ENCODE data around the gene GSK3A. TPM values are rescaled to one million over a fixed set of nuclear protein-coding genes. Genes with fewer than 3 reads are reported as not detected.

Gene GSK3A
- total and polyA plus RNA-seq, 7 donors: 48.7 to 117 (median 64.8) TPM

GRCh38 chr19:42273407-42274064 lies 31.1 kb upstream of the GSK3A start:
- 91 to 93% (median 91%) methylated on average over 37 to 43 of the region's 43 CpGs for WGBS, 3 donors
- no peaks in the 10 kb centered on the region for H3K27me3 ChIP-seq (ENCODE audit: insufficient read depth in 3 of 3, low read length in 2 of 3)
- H3K4me1 ChIP-seq: peaks cover 62% of the 10 kb centered on the region
- H3K36me3 ChIP-seq (ENCODE audit: insufficient read depth in 1 of 2, low read depth in 1 of 2): peaks cover 4 to 47% of the 10 kb centered on the region in 2 donors
- H3K9me3 ChIP-seq: no peaks in the 10 kb centered on the region
- no peak overlapping the region for H3K4me3 ChIP-seq
- no peak for DNase-seq
- peak overlapping the region; percentile 5 for H3K27ac ChIP-seq
- TF ChIP-seq CTCF (IDR thresholded peaks at IDR 0.05): no peak
- ATAC-seq: no peak
- intact Hi-C loops (cut with DNase I): no loop called here

DNA sequence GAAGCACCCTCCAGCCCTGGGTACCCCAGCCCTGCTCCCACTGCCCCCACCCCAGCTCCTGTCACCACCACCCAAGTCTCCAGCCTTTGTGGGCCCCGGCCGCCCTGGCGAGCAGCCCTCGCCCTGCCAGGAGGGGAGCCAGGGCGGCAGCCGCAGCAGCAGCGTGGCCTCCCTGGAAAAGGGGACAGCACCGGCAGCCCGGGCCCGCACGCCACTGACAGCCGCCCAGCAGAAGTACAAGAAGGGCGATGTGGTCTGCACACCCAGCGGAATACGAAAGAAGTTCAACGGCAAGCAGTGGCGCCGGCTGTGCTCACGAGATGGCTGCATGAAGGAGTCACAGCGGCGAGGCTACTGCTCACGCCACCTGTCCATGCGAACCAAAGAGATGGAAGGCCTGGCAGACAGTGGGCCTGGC lies 30.6 kb upstream of the GSK3A start:
- DNase-seq (peak in 1 of 2 donors; percentile 56), ATAC-seq (no peak)
- intact Hi-C loops (cut with DNase I): no loop called here
- Histone ChIP-seq H3K27ac (no peak overlapping the region), H3K27me3 (ENCODE audit: insufficient read depth in 3 of 3, low read length in 2 of 3) (no peaks in the 10 kb centered on the region), H3K4me1 (peaks cover 57% of the 10 kb centered on the region), H3K4me3 (no peak overlapping the region), H3K9me3 (no peaks in the 10 kb centered on the region), H3K36me3 (ENCODE audit: insufficient read depth in 1 of 2, low read depth in 1 of 2) (peaks cover 4 to 47% of the 10 kb centered on the region in 2 donors)
- WGBS, 3 donors: 93 to 95% (median 94%) methylated on average over 22 to 23 of the region's 23 CpGs
- TF ChIP-seq CTCF (IDR thresholded peaks at IDR 0.05): no peak

GRCh38 chr19:42272535-42272897 lies 30.1 kb upstream of the GSK3A start:
- ATAC-seq (no peak), DNase-seq (peak in 1 of 2 donors; percentile 54)
- 77 to 85% (median 85%) methylated on average over 8 to 9 of the region's 9 CpGs for WGBS, 3 donors
- H3K9me3 ChIP-seq: no peaks in the 10 kb centered on the region
- intact Hi-C loops (cut with DNase I): no loop called here
- peak overlapping the region; percentile 98 for H3K27ac ChIP-seq
- H3K36me3 ChIP-seq (ENCODE audit: insufficient read depth in 1 of 2, low read depth in 1 of 2): peaks cover 4 to 47% of the 10 kb centered on the region in 2 donors
- H3K4me1 ChIP-seq: peaks cover 57% of the 10 kb centered on the region
- H3K4me3 ChIP-seq: no peak overlapping the region
- H3K27me3 ChIP-seq (ENCODE audit: insufficient read depth in 3 of 3, low read length in 2 of 3): no peaks in the 10 kb centered on the region
- no peak for TF ChIP-seq CTCF (IDR thresholded peaks at IDR 0.05)

DNA sequence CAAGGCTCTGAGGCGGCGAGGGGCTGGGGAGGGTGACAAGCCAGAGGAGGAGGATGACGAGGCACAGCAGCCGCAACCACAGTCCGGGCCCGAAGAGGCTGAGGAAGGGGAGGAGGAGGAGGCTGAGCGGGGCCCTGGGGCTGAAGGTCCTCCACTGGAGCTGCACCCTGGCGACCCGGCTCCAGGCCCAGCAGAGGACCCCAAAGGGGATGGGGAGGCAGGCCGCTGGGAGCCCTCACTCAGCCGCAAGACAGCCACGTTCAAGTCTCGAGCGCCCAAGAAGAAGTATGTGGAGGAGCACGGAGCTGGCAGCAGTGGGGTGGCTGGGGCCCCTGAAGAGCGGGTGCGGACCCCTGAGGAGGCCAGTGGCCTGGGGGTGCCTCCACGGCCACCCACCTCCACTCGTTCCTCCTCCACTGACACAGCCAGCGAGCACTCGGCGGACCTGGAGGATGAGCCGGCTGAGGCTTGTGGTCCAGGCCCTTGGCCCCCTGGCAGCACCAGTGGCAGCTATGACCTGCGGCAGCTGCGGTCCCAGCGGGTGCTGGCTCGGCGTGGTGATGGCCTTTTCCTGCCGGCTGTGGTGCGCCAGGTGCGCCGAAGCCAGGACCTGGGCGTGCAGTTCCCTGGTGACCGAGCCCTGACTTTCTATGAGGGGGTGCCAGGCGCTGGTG lies 29.6 kb upstream of the GSK3A start:
- Histone ChIP-seq H3K4me3 (peak overlapping the region; percentile 81), H3K27ac (peak overlapping the region; percentile 98), H3K36me3 (ENCODE audit: insufficient read depth in 1 of 2, low read depth in 1 of 2) (peaks cover 4 to 47% of the 10 kb centered on the region in 2 donors), H3K4me1 (peaks cover 53% of the 10 kb centered on the region), H3K9me3 (no peaks in the 10 kb centered on the region), H3K27me3 (ENCODE audit: insufficient read depth in 3 of 3, low read length in 2 of 3) (no peaks in the 10 kb centered on the region)
- ATAC-seq (no peak), DNase-seq (peak in 1 of 2 donors; percentile 13)
- intact Hi-C loops (cut with DNase I): no loop called here
- WGBS, 3 donors: 81 to 87% (median 84%) methylated on average over 31 to 35 of the region's 35 CpGs
- TF ChIP-seq CTCF (IDR thresholded peaks at IDR 0.05): no peak
